Activated CD4-positive, CD25-positive, alpha-beta regulatory T cell treated with anti-CD3 and anti-CD28 coated beads, Interleukin-2, amount 50 U/mL, for 16 hours (primary cell): ENCODE results near the gene CASZ1.

Experiments used
- DNase-seq: peaks from one replicate; pipeline ENCODE4 v3.0.0-alpha.2; 2020; ENCODE audit warnings: low read depth, low spot score

The CASZ1 gene

DNA sequence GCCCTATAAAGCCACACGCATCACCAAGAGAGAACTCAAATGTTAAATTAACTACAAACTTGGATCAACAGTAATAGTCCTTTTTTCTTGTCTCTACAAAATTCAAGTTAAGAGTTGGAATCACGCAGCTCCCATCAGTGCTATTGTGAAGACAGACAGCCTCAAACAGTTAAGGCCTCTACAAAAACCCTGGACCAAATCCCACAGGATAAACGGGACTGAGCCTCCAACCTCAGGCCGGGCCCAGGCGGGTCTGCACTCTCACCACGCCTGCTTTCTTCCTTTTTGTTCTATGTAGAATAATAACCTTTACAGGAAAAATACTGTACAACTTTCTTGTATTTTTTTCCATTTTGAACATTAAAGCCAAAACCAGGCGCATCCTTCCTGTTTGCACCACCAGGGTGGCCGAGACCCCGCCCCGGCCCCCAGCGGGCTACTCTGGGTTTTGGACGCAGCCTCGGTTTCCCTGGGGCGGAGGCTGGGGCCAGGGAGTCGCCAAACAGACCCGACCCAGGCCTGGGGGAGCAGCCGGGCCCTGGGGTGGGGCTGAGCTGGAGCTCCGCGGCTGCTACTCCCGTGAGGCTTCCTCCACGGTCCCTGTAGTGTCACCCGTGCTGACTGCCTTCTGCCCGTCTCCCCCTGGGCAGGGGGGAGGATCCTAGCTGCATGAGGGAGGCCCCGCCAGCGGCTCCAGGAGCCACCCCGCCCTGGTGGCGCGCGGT lies 158.4 kb downstream of the CASZ1 start:
- no peak for DNase-seq

DNA sequence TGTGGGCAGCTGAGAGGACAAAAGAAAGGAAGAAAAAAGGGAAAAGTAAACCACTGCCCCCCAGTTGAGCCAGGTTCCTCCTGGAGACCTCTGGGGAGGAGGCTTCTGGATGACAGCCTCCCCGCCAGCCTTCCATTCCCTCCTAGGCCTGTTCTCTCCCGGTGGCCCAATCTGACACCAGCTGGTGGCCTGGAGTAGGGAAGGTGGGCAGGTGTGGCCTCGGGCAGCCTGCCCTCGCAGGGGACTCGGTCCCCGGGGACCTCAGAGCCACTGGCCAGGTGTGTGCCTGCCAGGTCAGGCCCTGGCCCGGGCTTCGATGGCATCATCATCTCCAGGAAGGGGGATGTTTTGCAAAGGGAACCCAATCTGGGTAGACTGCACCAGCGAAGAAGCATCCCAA lies 159.0 kb downstream of the CASZ1 start:
- no peak for DNase-seq

DNA sequence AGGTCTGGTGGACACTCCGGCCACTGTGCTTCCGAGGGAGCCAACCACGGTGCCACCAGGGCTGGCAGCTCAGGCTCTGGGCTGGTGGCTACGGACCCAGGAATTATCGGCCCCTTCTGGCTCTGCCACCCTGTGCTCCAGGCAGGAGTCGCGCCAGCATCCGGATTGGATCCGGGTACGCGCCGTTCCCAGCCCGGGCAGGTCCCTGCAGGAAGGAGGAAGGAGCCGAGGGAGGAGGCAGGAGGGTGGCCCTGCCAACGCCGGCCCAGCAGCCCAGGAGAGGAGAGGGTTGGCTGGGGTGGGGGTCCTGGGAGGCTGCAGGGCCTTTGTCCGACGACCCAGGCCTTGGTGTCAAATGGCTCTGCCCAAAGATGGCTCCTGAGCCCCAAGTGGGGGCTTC lies 160.5 kb downstream of the CASZ1 start:
- DNase-seq = no peak

DNA sequence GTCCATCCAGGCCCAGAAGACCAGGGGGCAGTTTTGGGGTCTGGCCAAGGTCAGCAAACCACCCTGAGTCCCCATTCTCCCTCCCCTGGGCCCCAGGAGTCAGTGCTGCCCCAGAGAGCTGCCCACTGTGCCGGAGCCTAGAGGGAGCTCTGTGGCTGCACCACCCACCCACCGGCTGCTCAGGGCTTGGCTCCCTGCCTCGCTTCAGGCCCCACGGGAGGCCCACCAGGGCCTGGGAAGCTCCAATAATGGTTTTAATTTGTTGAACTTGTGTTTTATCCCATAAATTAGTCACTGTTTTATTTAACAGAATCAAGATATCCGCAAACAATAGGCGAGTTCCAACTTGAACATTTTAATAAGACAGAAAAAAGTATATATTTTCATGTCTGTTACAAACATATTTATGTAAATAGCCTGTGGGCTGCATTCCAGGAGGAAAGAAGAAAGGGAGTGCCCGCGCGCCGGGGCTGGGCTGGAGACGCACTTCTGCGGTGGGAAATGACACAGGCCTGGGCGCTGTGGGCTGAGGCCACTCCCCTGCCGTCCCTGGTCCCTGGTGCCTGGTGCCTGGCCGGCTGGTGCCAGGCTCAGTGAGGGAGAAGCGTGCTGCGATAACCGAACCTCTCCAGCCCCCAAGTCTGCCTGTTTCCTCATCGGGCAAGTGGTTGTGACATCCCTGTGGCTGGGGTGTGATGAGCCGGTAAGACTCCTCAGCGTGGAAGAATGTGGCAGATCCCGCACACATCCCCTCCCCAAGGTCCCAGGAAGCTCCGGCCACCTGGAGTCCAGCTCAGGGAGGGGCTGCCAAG lies 161.2 kb downstream of the CASZ1 start:
- DNase-seq = no peak

DNA sequence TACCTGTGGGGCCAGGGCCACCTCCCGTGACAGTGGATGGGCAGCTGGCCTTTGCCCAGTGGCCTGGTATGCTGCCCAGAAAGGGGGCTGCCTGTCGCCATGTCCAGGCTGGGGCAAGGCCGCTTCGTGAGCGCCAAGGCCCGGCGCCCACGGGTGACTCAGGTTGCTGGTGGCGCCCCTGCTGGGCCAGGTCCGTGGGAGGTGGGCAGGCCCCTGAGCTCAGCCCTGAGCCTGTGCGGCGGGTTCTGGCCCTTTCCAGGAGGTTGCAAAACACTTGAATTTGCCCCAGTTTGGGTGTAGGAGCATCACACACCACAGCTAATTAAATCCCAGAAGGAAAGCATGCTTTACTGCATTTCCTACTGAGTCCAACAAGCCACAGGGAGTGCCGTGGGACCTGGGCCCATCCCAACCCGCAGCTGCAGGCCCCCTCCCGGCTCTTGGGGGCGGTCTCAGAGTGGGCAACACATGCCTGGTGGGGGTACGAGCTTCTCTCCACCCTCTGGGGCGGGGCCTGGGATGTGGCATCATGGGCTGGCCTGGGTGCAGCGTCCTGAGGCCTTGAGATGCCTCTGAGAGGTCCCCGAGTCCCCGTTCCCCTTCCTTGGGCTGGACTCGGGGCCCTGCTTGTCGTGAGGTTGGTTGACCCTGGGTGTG lies 161.9 kb downstream of the CASZ1 start:
- DNase-seq = no peak

DNA sequence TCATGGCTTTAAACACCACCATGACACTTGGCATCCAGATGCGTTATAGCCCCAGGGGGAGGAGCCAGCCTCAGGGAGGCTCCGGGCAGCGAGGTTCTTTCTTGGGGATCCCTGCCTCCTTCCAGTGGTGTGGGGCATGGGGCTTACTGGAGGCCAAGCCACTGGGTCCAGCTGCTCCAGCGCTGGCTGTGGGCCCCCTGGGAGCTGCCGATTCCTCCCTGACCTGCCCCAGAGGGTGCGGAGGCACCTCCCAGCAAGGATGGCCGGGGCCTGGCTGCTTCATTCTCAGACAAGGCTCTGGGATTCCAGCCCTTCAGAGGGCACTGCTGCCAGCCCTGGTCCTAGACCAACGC lies 162.4 kb downstream of the CASZ1 start:
- DNase-seq = no peak

DNA sequence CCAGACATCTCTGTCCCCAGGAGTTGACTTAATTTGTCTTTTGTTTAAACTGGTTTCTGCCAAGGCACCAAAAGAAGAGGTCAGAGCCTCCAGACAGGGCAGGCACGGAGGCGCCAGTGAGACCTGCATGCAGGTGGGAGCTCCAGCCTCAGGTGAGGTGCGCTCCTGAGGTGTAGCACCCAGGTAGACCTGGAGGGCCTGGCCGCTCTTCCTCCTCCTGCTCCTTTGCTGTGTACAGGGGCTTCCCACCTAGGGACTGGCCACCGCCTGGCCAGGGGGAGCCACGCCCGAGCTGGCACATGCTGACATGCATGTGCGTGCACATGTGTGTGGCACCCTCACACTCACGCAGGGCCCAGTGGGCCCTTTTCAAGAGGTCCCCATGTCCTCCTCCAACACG lies 163.0 kb downstream of the CASZ1 start:
- DNase-seq = no peak

DNA sequence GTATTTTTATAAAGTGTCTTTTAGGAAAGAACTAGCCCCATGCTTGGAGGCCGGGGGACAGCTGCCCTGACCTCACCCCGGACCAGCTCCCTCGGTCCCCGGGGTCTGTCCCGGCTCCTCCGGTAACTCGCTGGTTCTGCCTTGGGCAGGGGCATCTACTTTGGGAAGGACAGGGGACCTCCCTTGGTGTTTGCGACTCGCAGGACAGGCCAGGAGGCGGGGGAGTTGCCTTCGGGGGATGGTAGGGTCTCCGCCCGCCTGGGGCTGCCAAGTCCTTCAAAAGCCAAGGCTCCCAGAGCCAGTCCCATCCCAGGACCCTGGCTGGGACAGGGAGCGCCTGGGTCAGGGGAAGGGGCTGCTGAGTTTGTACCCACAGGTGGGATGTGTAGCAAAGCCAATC lies 163.8 kb downstream of the CASZ1 start:
- no peak for DNase-seq

DNA sequence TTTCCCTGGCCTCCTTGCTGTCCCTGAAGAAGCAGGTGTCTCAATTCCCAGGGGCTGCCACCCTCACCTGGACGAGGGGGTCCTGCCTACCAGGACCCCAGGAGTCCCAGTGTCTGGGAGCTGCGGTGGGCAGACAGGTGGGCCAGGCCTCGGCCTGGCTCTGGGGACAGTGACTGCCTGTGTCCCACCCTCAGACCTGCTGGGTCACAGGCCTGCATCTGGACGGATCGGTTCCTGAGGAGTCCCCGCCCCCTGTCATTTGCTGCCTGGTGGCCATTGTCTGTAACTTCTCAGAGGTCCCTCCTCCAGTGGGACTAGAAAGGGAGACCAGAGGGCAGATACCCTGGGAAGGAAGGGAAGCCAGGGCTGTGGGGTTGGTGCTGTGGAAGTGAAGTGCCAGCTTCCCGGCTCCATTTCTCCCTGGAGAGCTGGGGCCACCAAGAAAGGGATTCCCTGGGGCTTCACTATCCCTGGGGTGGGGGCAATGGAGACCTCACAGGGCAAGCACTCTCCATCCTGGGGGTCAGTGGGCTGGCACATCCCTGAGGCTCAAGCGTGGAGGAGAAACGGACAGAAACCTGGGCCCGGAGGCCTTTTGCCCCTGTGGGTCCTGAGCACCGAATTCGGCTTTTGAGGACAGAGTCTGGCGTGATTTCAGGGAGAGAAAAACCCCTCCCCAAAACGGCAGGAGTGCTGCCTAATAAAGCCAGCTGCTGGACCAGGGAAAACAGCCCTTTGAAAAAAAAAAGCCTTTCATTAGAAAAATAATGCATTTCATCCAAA lies 164.4 kb downstream of the CASZ1 start:
- no peak for DNase-seq

DNA sequence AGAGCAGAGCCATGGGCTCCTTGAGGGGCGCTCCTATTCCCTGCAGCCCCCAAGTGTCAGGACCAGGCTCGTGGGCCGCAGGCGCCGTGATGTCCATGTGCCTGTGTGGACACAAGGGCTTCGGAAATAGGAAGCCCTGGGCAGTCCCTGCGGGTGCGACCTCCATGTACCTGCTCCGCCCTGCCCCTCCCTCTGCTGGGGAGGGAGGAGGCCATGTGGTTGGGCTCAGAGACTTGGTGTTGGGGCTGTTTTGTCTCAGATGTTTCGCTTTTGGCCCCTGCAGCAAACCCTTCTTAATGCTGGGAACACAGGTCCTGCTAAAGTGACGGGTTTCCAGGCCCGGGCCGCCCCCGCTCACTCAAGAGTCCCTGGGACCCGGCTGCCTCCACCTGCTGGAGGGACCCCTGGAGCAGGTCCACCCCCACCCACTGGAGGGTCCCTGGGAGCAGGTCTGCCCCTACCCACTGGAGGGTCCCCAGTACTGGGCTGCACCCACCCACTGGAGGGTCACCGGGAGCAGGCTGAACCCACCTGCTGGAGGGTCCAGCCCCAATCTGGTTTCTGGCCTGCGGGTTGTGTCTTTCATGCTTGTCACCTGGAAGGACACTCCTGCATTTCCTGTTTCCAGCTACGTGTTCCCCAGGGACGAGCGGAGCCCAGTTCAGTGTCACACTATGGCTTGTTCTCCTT lies 165.2 kb downstream of the CASZ1 start:
- no peak for DNase-seq

DNA sequence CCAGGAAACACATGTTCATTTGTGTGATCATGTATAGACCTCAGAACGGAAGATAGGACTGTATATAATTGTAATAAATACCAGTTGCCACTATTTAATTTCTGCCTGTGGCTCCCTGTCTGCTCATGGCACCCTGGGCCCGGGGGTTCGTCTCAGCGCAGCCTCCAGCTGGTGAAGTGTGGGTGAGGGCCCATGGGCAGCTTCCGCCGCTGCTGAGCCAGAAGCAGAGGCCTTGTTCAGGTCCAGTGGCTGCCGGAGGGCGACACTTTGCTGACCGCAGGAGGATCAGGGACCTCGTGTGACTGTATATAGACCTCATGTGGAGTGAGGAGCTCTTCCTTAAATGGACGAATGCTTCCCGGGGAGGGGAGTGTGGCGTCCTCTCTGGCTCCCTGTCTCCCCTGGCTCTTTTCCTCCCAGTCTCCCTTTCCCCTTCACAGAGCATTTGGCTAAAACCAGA lies 165.8 kb downstream of the CASZ1 start:
- no peak for DNase-seq

DNA sequence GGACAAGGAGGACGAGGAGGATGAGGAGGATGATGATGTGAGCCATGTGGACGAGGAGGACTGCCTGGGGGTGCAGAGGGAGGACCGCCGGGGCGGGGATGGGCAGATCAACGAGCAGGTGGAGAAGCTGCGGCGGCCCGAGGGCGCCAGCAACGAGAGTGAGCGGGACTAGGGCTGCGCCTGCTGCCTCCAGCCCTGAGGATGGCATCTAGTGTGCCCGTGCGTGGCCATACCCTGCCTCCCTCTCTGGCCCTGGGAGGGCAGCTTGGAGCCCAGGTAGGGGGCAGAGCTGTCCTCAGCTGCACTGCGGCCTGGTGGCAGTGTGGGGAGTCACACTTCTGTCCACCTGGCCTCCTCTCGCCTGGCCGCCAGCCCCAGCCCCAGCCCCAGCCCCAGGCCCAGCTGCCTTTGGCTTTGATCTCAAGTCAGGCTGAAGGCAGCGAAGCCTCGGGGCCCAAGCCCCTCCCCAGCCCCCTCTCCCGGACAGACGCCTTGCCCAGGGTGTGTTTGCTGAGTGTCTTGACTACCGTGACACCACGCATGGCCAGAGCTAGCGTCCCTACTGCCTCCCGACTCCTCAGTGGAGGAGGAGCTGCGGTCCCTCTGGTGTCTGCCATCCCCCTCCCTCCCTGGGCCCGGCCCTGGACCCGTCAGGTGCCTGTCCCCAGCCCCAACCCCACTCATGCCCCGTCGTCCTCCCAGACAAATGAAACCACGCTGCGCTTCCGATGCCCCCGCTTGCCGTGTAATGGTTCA lies 166.5 kb downstream of the CASZ1 start:
- DNase-seq = no peak

DNA sequence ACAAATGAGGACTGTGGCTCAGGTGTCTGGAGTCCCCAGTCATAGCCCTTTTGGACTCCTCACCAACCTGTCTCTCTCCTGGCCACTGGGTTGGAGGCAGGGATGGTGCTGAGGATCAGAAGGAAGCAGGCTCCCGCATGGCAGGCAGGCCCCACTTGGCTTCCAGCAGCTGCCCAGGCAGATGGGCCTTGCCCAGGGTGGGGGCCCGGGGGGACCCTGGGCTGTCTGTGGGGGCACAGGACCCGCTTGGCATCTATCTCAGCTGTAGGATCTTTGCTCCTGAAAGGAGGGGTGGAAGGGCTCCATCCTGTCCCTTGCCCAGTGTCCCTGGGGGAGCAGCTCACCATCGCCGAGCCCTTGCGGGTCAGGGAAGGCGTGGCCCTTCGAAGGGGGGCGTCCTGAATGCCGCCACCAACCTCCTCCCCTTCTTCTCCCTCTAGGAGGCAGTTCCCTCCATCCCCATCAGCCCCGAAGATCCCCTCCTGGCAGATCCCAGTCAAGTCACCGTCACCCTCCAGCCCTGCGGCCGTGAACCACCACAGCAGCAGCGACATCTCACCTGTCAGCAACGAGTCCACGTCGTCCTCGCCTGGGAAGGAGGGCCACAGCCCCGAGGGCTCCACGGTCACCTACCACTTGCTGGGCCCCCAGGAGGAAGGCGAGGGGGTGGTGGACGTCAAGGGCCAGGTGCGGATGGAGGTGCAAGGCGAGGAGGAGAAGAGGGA lies 167.2 kb downstream of the CASZ1 start:
- DNase-seq = no peak

DNA sequence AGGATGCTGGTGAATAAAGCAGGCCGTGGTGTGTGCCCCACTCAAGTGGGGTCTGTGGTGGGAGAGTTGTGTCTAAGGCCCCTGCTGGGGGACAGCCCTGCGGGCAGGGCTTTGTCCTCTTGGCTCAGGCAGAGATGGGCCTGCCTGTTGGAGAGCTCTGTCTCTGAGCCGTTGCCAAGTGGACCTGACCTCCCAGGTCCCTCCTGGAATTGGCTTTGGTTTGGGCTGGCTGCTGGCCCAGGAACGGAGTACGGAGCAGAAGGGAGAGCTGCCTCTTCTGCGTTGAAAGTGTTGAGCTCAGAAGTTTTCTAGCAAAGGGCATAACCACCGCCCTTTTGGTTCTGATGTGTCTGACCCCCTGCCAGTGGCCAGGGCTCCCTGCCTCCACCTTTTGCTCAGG lies 167.8 kb downstream of the CASZ1 start:
- DNase-seq = no peak

DNA sequence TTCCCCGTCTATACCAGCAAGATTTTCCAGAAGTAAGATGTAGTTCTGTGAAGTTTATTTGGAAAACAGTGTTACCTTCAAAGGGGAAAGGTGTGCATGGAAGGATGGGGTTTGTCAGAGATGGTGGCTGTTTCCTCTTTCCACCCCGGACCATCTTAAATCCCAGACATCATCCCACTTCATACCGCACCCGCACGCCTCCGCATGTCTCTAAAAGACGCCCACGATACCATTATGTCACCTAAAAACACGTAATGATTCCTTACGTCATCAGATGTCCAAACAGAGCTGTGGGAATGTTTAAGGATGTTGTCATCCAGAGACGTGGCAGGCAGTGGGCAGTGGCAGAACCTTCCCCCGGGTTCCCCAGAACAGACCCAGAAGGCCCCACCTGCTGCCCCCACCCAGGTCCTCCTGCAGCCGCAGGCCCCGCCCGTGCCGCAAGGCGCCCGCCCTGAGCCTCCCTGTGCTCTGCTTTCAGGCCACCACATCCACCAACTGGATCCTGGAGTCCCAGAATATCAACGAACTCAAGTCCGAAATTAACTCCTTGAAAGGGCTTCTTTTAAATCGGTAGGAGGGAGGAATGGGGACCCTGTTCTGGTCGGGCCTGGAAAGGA lies 169.5 kb downstream of the CASZ1 start:
- DNase-seq = no peak

DNA sequence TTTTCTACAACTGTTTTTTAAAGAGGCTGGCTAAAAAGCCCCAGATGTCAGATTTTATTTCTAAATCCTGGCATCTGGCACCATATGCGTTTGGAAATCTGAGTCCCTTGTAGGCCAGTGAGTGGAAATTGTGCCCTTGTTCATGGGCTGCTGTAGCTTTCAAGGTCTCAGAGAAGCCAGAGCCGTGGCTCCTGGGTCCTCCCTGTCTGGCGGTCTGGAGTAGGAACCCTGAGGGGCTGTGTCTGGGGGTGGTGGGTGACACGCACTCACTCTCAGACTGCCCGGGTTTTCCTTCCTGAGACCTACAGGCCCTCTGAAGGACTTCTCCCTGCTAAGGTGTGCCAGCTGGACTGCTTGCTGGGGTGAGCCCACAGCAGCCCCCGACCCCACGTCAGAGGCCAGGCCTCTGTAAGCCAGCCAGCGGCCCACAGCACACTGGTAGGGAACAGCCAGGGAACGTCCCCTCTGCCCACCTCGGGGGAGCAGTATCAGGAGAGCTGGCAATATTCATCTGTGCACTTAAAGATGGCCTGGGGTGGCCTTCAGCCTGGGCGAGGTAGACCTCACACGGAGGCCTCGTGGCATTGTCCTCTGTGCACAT lies 170.2 kb downstream of the CASZ1 start:
- DNase-seq = no peak

DNA sequence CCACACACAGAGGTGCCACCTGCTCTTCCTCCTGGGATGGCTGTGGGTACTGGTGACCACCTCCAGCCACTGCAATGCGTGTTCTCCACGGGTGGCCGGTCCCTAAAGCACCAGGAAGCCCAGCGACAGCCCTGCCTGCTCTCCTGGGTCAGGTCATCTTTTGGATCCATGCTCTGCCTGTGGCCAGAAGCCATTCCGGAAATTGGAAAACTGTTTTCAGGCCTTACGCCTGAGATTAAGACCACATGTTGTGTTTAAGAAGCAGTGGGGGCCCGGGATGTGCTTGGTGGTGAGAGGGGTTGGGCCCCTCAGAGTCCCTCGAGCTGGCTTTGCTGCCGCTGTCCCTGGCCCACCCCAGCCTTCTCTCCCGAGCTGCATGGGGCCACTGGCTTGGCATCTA lies 170.9 kb downstream of the CASZ1 start:
- DNase-seq = no peak

DNA sequence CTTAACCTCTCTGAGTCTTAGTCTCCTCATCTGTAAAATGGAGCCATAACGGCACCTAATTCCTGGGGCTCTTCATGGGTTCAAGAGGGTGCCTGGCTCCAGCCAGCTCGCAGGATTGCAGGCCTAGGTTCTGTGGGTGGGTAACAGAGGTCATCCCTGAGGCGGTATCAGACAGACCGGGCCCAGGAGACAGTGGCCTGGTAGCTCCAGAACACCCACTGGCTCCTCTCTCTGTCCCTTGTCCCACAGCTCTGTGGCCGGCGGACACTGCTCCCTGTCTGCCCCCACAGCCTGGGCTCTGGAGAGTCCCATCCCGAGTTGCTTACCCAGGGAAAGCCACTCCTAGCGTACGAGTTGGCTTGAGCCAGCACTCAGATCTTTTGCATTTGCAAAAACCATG lies 171.4 kb downstream of the CASZ1 start:
- no peak for DNase-seq
